Mesenchymal stem cell (in vitro differentiated cells and primary cell): ENCODE data around the gene THAP11.

ENCODE experiments used
- DNase-seq: peaks from one replicate; pipeline ENCODE4 v3.0.0-alpha.2; 2013
- H2AFZ ChIP-seq: one replicate; pipeline ENCODE4 v1.6.1; 2013; ENCODE audit warnings: low read depth, mild to moderate bottlenecking, control low read depth, inconsistent platforms, low read length, moderate library complexity
- H2AK5ac ChIP-seq: 2 replicates; pipeline ENCODE4 v1.6.1; 2013; ENCODE audit warnings: low read length, moderate library complexity, mild to moderate bottlenecking, inconsistent platforms; ENCODE audit not compliant: severe bottlenecking
- H2BK120ac ChIP-seq: one replicate; pipeline ENCODE4 v1.6.1; 2013; ENCODE audit warnings: low read depth, mild to moderate bottlenecking, inconsistent platforms, low read length, moderate library complexity
- H2BK12ac ChIP-seq, 2 experiments: one replicate each; pipeline ENCODE4 v1.6.1; 2013; ENCODE audit warnings: inconsistent platforms in 2 of 2, low read length in 2 of 2, mild to moderate bottlenecking in 2 of 2, moderate library complexity in 2 of 2, control low read depth in 1 of 2
- H2BK15ac ChIP-seq: one replicate; pipeline ENCODE4 v1.6.1; 2013; ENCODE audit warnings: mild to moderate bottlenecking, low read depth, inconsistent platforms; ENCODE audit not compliant: poor library complexity, severe bottlenecking
- H2BK5ac ChIP-seq: 2 replicates; pipeline ENCODE4 v1.6.1; 2013; ENCODE audit warnings: low read depth, mild to moderate bottlenecking, low read length, control low read depth, inconsistent platforms; ENCODE audit not compliant: poor library complexity, severe bottlenecking
- H3K14ac ChIP-seq, 2 experiments: one replicate each; pipeline ENCODE4 v1.6.1; 2013; ENCODE audit warnings: inconsistent platforms in 2 of 2, low read length in 2 of 2, control low read depth in 1 of 2, mild to moderate bottlenecking in 1 of 2, moderate library complexity in 1 of 2
- H3K18ac ChIP-seq, 2 experiments: one replicate each; pipeline ENCODE4 v1.6.1; 2013; ENCODE audit warnings: inconsistent platforms in 2 of 2, low read length in 2 of 2, control low read depth in 1 of 2, low read depth in 1 of 2, mild to moderate bottlenecking in 1 of 2
- H3K23ac ChIP-seq, 2 experiments: one replicate each; pipeline ENCODE4 v1.6.1; 2013; ENCODE audit warnings: inconsistent platforms in 2 of 2, low read length in 2 of 2, mild to moderate bottlenecking in 2 of 2, moderate library complexity in 2 of 2, control low read depth in 1 of 2
- H3K27ac ChIP-seq: 2 replicates; pipeline ENCODE4 v1.5.1; 2013; ENCODE audit warnings: mild to moderate bottlenecking, moderate library complexity, low read length, control low read depth, inconsistent platforms; ENCODE audit not compliant: poor library complexity, severe bottlenecking
- H3K27me3 ChIP-seq, 2 experiments: 2 replicates each; pipeline versions ENCODE4 v1.6.1 to v1.7.0; 2013; ENCODE audit warnings: low read length in 2 of 2, mild to moderate bottlenecking in 2 of 2, moderate library complexity in 2 of 2, control low read depth in 1 of 2, inconsistent platforms in 1 of 2; ENCODE audit not compliant: control insufficient read depth in 1 of 2, insufficient read depth in 1 of 2
- H3K36me3 ChIP-seq, 2 experiments: 2 replicates each; pipeline versions ENCODE4 v1.6.1 to v1.7.0; 2013; ENCODE audit warnings: low read length in 2 of 2, control low read depth in 1 of 2, inconsistent platforms in 1 of 2, low read depth in 1 of 2, mild to moderate bottlenecking in 1 of 2; ENCODE audit not compliant: insufficient read depth in 2 of 2, control insufficient read depth in 1 of 2
- H3K4ac ChIP-seq, 2 experiments: one replicate each; pipeline ENCODE4 v1.6.1; 2013; ENCODE audit warnings: inconsistent platforms in 2 of 2, low read length in 2 of 2, mild to moderate bottlenecking in 2 of 2, moderate library complexity in 2 of 2, control low read depth in 1 of 2, low read depth in 1 of 2
- H3K4me1 ChIP-seq: 2 replicates; pipeline ENCODE4 v1.6.1; 2013; ENCODE audit warnings: low read depth, low read length, control low read depth; ENCODE audit not compliant: control insufficient read depth, insufficient read depth
- H3K4me2 ChIP-seq: 2 replicates; pipeline ENCODE4 v1.6.1; 2013; ENCODE audit warnings: low read length, mild to moderate bottlenecking, inconsistent platforms; ENCODE audit not compliant: poor library complexity, severe bottlenecking
- H3K4me3 ChIP-seq, 2 experiments: 2 replicates each; pipeline versions ENCODE4 v1.5.1 to v1.7.0; 2013; ENCODE audit warnings: low read length in 2 of 2, mild to moderate bottlenecking in 2 of 2, control low read depth in 1 of 2, low read depth in 1 of 2; ENCODE audit not compliant: insufficient read depth in 1 of 2
- H3K79me1 ChIP-seq: replicated peaks from 2 replicates; pipeline ENCODE4 v1.6.1; 2013; ENCODE audit warnings: mild to moderate bottlenecking, control low read depth, low read length, inconsistent platforms; ENCODE audit not compliant: poor library complexity, severe bottlenecking
- H3K9ac ChIP-seq: 2 replicates; pipeline ENCODE4 v1.7.0; 2013; ENCODE audit warnings: mild to moderate bottlenecking, low read length, moderate library complexity
- H3K9me3 ChIP-seq: 2 replicates; pipeline ENCODE4 v1.7.0; 2013; ENCODE audit warnings: mild to moderate bottlenecking, low read length; ENCODE audit not compliant: control insufficient read depth
- H4K8ac ChIP-seq: one replicate; pipeline ENCODE4 v1.6.1; 2013; ENCODE audit warnings: inconsistent platforms, mild to moderate bottlenecking, low read length, moderate library complexity
- H4K91ac ChIP-seq: one replicate; pipeline ENCODE4 v1.6.1; 2013; ENCODE audit warnings: mild to moderate bottlenecking, low read length, inconsistent platforms
- WGBS: methylation state at CpG from one replicate; pipeline ENCODE4 v1.1.7; 2013; ENCODE audit warnings: mixed read lengths; 5-methylcytosine and 5-hydroxymethylcytosine counted together

The THAP11 gene

DNA sequence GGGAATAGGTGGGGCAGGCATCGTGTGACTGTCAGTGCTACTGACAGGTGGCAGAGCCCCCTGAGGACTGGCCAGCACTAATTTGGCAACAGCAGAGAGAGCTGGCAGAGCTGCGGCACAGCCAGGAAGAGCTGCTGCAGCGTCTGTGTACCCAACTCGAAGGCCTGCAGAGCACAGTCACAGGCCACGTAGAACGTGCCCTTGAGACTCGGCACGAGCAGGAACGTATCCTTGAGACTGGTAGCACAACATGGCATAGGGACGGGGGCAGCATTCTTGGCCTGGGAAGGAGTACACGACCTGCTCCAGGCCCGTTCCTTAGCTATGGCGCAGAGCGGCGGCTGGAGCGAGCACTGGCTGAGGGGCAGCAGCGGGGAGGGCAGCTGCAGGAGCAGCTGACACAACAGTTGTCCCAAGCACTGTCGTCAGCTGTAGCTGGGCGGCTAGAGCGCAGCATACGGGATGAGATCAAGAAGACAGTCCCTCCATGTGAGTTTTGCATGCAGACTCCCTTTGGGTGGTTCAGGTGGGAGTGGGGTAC lies 39.6 kb downstream of the THAP11 start:
- Histone ChIP-seq H3K79me1 (peaks cover 38% of the 10 kb centered on the region), H3K18ac (no peak overlapping the region), H4K91ac (peak overlapping the region; percentile 43), H3K4me2 (no peak overlapping the region), H4K8ac (no peak overlapping the region), H2AK5ac (no peak overlapping the region), H3K27ac (no peak overlapping the region), H3K9ac (no peak overlapping the region), H3K4me1 (peaks cover 9% of the 10 kb centered on the region), H3K4ac (no peak overlapping the region), H3K23ac (no peak overlapping the region), H2AFZ (no peak overlapping the region), H3K27me3 (no peaks in the 10 kb centered on the region), H3K9me3 (no peaks in the 10 kb centered on the region), H2BK5ac (no peak overlapping the region), H2BK12ac (no peak overlapping the region), H3K4me3 (no peak overlapping the region), H2BK15ac (no peak overlapping the region), H2BK120ac (no peak overlapping the region), H3K14ac (no peak overlapping the region), H3K36me3 (peaks cover 78 to 100% of the 10 kb centered on the region in 2 experiments)
- no peak for DNase-seq
- WGBS: 96% methylated on average over 17 of the region's 21 CpGs

DNA sequence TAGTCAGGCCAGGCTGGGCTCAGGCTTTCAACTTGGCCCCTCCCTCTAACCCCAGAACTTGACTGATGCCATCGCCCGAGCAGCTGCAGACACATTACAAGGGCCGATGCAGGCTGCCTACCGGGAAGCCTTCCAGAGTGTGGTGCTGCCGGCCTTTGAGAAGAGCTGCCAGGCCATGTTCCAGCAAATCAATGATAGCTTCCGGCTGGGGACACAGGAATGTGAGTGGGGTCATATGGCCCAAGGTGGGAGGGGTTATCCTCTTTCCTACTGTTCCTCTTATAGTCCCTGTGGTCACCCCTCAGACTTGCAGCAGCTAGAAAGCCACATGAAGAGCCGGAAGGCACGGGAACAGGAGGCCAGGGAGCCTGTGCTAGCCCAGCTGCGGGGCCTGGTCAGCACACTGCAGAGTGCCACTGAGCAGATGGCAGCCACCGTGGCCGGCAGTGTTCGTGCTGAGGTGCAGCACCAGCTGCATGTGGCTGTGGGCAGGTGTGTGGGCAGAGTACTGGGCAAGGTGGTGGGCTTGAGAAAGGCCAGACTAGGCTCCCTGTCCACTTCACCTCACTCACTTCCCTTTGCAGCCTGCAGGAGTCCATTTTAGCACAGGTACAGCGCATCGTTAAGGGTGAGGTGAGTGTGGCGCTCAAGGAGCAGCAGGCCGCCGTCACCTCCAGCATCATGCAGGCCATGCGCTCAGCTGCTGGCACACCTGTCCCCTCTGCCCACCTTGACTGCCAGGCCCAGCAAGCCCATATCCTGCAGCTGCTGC lies 40.4 kb downstream of the THAP11 start:
- Histone ChIP-seq H3K14ac (no peak overlapping the region), H2BK15ac (no peak overlapping the region)
- WGBS: 90% methylated on average over 18 of the region's 18 CpGs

DNA sequence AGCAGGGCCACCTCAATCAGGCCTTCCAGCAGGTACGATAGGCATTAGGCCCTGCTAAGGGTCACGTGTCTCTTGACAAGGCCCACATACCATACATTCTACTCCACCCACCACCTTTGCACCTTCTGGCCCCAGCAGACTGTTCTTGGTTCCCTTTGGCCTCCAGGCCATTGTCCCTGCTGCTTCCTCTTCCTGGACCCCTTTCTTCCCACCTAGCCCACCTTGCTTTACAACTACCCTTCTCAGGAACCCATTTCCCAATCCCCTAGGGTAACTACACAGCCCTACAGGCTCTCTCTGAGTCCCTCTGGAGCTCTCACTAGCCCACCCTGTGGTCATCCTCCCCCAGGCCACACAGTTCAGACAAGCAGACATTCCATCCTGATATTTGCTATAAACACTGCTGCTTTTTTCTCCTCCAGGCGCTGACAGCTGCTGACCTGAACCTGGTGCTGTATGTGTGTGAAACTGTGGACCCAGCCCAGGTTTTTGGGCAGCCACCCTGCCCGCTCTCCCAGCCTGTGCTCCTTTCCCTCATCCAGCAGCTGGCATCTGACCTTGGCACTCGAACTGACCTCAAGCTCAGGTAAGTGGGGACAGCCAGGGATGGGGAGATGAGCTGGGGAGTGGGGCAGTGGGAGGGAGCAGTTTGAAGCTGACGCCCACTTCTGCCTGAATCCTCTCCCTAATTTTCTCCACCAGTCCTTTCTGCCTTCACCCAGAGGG lies 41.2 kb downstream of the THAP11 start:
- no peak overlapping the region for H3K27ac ChIP-seq
- 93% methylated on average over 5 of the region's 6 CpGs for WGBS
- H2BK15ac ChIP-seq: no peak overlapping the region
- no peak overlapping the region for H3K18ac ChIP-seq
- H3K79me1 ChIP-seq: peaks cover 23% of the 10 kb centered on the region
- no peak overlapping the region for H3K23ac ChIP-seq
- no peak overlapping the region for H2AK5ac ChIP-seq
- no peaks in the 10 kb centered on the region for H3K27me3 ChIP-seq
- H3K9me3 ChIP-seq: no peaks in the 10 kb centered on the region
- H3K4me3 ChIP-seq: no peak overlapping the region
- H4K91ac ChIP-seq: no peak overlapping the region
- H3K9ac ChIP-seq: no peak overlapping the region
- no peak overlapping the region for H2BK12ac ChIP-seq
- no peak overlapping the region for H4K8ac ChIP-seq
- no peak overlapping the region for H3K4ac ChIP-seq
- no peak overlapping the region for H3K14ac ChIP-seq
- peak; percentile 55 for DNase-seq
- no peak overlapping the region for H2BK120ac ChIP-seq
- peaks cover 62 to 91% of the 10 kb centered on the region in 2 experiments for H3K36me3 ChIP-seq
- H3K4me2 ChIP-seq: no peak overlapping the region
- no peak overlapping the region for H2BK5ac ChIP-seq
- H2AFZ ChIP-seq: no peak overlapping the region
- H3K4me1 ChIP-seq: peaks cover 9% of the 10 kb centered on the region

More for the DNA sequence above, 40.4 kb downstream of the THAP11 start:
- H2BK120ac ChIP-seq: no peak overlapping the region
- H3K79me1 ChIP-seq: peaks cover 30% of the 10 kb centered on the region
- H4K8ac ChIP-seq: no peak overlapping the region
- H4K91ac ChIP-seq: no peak overlapping the region
- H3K9ac ChIP-seq: no peak overlapping the region
- no peaks in the 10 kb centered on the region for H3K27me3 ChIP-seq
- DNase-seq: no peak
- H3K27ac ChIP-seq: no peak overlapping the region
- H3K18ac ChIP-seq: no peak overlapping the region
- H2AK5ac ChIP-seq: no peak overlapping the region
- H3K36me3 ChIP-seq: peaks cover 69 to 95% of the 10 kb centered on the region in 2 experiments
- H2AFZ ChIP-seq: no peak overlapping the region
- no peak overlapping the region for H3K4me2 ChIP-seq
- no peak overlapping the region for H2BK5ac ChIP-seq
- H3K4ac ChIP-seq: no peak overlapping the region
- H3K23ac ChIP-seq: no peak overlapping the region
- H3K4me1 ChIP-seq: peaks cover 9% of the 10 kb centered on the region
- no peak overlapping the region for H2BK12ac ChIP-seq
- H3K4me3 ChIP-seq: no peak overlapping the region
- H3K9me3 ChIP-seq: no peaks in the 10 kb centered on the region

DNA sequence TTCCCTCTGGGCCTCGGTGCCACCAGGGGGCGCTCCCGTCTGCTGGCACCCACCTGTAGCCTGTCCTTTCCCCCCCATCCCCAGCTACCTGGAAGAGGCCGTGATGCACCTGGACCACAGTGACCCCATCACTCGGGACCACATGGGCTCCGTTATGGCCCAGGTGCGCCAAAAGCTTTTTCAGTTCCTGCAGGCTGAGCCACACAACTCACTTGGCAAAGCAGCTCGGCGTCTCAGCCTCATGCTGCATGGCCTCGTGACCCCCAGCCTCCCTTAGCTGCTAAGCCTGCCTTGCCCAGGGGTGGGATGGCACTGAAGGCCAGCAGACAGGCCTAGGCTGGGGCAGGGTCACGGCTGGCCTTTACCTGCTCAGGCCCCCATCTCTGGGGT lies 41.7 kb downstream of the THAP11 start:
- peaks cover 20% of the 10 kb centered on the region for H3K79me1 ChIP-seq
- DNase-seq: no peak
- H2BK12ac ChIP-seq: no peak overlapping the region
- H3K27ac ChIP-seq: no peak overlapping the region
- H4K91ac ChIP-seq: no peak overlapping the region
- H3K27me3 ChIP-seq: no peaks in the 10 kb centered on the region
- no peak overlapping the region for H3K9ac ChIP-seq
- no peak overlapping the region for H2BK5ac ChIP-seq
- H3K4me3 ChIP-seq: peak overlapping the region in 1 of 2 experiments; percentile 20
- no peak overlapping the region for H3K4ac ChIP-seq
- H3K18ac ChIP-seq: no peak overlapping the region
- WGBS: 60% methylated on average over 11 of the region's 11 CpGs
- no peak overlapping the region for H3K23ac ChIP-seq
- H3K14ac ChIP-seq: no peak overlapping the region
- no peaks in the 10 kb centered on the region for H3K9me3 ChIP-seq
- H2AK5ac ChIP-seq: no peak overlapping the region
- H3K36me3 ChIP-seq: peaks cover 56 to 89% of the 10 kb centered on the region in 2 experiments
- no peak overlapping the region for H2AFZ ChIP-seq
- no peak overlapping the region for H4K8ac ChIP-seq
- peaks cover 9% of the 10 kb centered on the region for H3K4me1 ChIP-seq
- no peak overlapping the region for H3K4me2 ChIP-seq
- no peak overlapping the region for H2BK15ac ChIP-seq
- no peak overlapping the region for H2BK120ac ChIP-seq
